ENCODE data around the gene GADD45GIP1.

GRCh38 chr19:12959481-12959880 is 2.5 kb upstream of the GADD45GIP1 start:
- TF ChIP-seq CTCF (conservative IDR thresholded peaks at IDR 0.05 in 1 of 2, IDR thresholded peaks at IDR 0.05 in 1 of 2; ENCODE audit: low read depth in 1 of 2, low read length in 2 of 2): no peak
- TF ChIP-seq EZH2 (IDR thresholded peaks at IDR 0.05; ENCODE audit: low read length, missing control alignments): no peak
